K562 (cell line): Measurements from ENCODE around the gene ZRANB1. TPM values are rescaled to one million over a fixed set of nuclear protein-coding genes. Genes with fewer than 3 reads are reported as not detected.

ENCODE experiments used
- ATAC-seq: fragments of 200-7000 bp; cut with Tn5 transposase; 3 replicates; pipeline ENCODE4 v1.9.1; 2020; ENCODE audit warnings: moderate library complexity
- BruUV-seq: library from RNA; stranded (reverse); fragments of 400-500 nt; replicated peaks from 2 replicates; lab custom pipeline; 2021; lab: Mats Ljungman, UMichigan
- CTCF ChIA-PET: fragments of 300-600 bp; formaldehyde crosslinking; extraction: SDS; loops from one replicate; lab custom pipeline; 2021; ENCODE audit warnings: low intra/inter-chr PET ratio; lab: Yijun Ruan, JAX
- POLR2A ChIA-PET: fragments of 300-600, 350-650 bp; sonication (Branson Sonifier 250); formaldehyde crosslinking; extraction: SDS; loops from one replicate; lab custom pipeline; 2021; ENCODE audit warnings: antibody characterized with exemption, inconsistent platforms; lab: Yijun Ruan, JAX
- DNase-seq, 4 experiments: peaks; one replicate each; pipeline versions ENCODE4 v3.0.0 to v3.0.0-alpha.2; 2011 to 2018; ENCODE audit warnings: low spot score in 3 of 4, mixed read lengths in 3 of 4; ENCODE audit errors: extremely low read depth in 1 of 4
- FAIRE-seq: peaks from 2 replicates; lab custom pipeline; 2011; peaks lifted over from hg19 to GRCh38; lab: Jason Lieb, UNC
- H2AFZ ChIP-seq: 2 replicates; pipeline ENCODE4 v1.6.0; 2011; ENCODE audit warnings: low read depth, low read length, control low read depth, inconsistent platforms
- H3K27ac ChIP-seq: fragments of 200-600 bp; 3 replicates; pipeline ENCODE4 v1.8.0; 2011; ENCODE audit warnings: low read depth, mild to moderate bottlenecking, control low read depth, inconsistent platforms, low read length, moderate library complexity, mixed read lengths; ENCODE audit errors: extremely low read depth
- H3K27me3 ChIP-seq, 2 experiments: fragments of 300-600 bp in 1 of 2; 2 replicates in 1 of 2; 3 replicates in 1 of 2; pipeline versions ENCODE4 v1.6.0 to v1.8.0; 2011; ENCODE audit warnings: inconsistent platforms in 2 of 2, low read length in 2 of 2, mild to moderate bottlenecking in 1 of 2, mixed read lengths in 1 of 2, moderate library complexity in 1 of 2; ENCODE audit not compliant: control insufficient read depth in 2 of 2, insufficient read depth in 2 of 2
- H3K36me3 ChIP-seq: fragments of 300-600 bp; 3 replicates; pipeline ENCODE4 v1.8.0; 2011; ENCODE audit warnings: mild to moderate bottlenecking, low read length, inconsistent platforms; ENCODE audit not compliant: control insufficient read depth, insufficient read depth
- H3K4me1 ChIP-seq, 2 experiments: fragments of 200-600 bp in 1 of 2; replicated peaks in 1 of 2; 2 replicates in 1 of 2; 3 replicates in 1 of 2; pipeline versions ENCODE4 v1.5.1 to v1.8.0; 2011; ENCODE audit warnings: inconsistent platforms in 2 of 2, low read length in 2 of 2, mild to moderate bottlenecking in 1 of 2, mixed read lengths in 1 of 2, moderate library complexity in 1 of 2; ENCODE audit not compliant: control insufficient read depth in 2 of 2, insufficient read depth in 2 of 2
- H3K4me2 ChIP-seq: 2 replicates; pipeline ENCODE4 v1.6.1; 2011; ENCODE audit warnings: low read length, control low read depth, inconsistent platforms, mixed read lengths; ENCODE audit not compliant: insufficient read depth
- H3K4me3 ChIP-seq: fragments of 200-600 bp; sonication (generic), shearing (Covaris generic); 2 replicates; pipeline ENCODE4 v1.5.1; 2016; ENCODE audit warnings: control low read depth, inconsistent platforms
- H3K79me2 ChIP-seq: fragments of 200-600 bp; 3 replicates; pipeline ENCODE4 v1.8.0; 2011; ENCODE audit warnings: low read length, inconsistent platforms; ENCODE audit not compliant: control insufficient read depth, insufficient read depth
- H3K9ac ChIP-seq, 2 experiments: 2 replicates each; pipeline versions ENCODE4 v1.6.0 to v1.6.1; 2011; ENCODE audit warnings: low read depth in 2 of 2, low read length in 2 of 2, control low read depth in 1 of 2, inconsistent platforms in 1 of 2, mild to moderate bottlenecking in 1 of 2, mixed read lengths in 1 of 2; ENCODE audit not compliant: insufficient read depth in 1 of 2
- H3K9me1 ChIP-seq: one replicate; pipeline ENCODE4 v1.6.0; 2011; ENCODE audit warnings: inconsistent platforms, mild to moderate bottlenecking, low read length, moderate library complexity; ENCODE audit not compliant: control insufficient read depth, insufficient read depth
- H3K9me3 ChIP-seq: replicated peaks from 2 replicates; pipeline ENCODE4 v1.5.1; 2011; ENCODE audit warnings: low read depth, low read length, inconsistent platforms; ENCODE audit not compliant: control insufficient read depth, insufficient read depth
- H4K20me1 ChIP-seq: replicated peaks from 2 replicates; pipeline ENCODE4 v1.6.1; 2011; ENCODE audit warnings: low read length, inconsistent platforms, mixed read lengths; ENCODE audit not compliant: control insufficient read depth, insufficient read depth
- CEBPB ChIP-seq: fragments of 450-650 bp; IDR thresholded peaks from 2 replicates; pipeline ENCODE4 v1.6.1; 2016; ENCODE audit warnings: missing genetic modification characterization, missing compliant biosample characterization
- CHCHD3 ChIP-seq: fragments of 250-450 bp; sonication (Bioruptor Pico); IDR thresholded peaks from 2 replicates; pipeline ENCODE4 v2.1.2; 2022; ENCODE audit warnings: mild to moderate bottlenecking
- CHD2 ChIP-seq: IDR thresholded peaks from 2 replicates; pipeline ENCODE4 v1.6.1; 2011; ENCODE audit warnings: low read depth, low read length
- KAT7 ChIP-seq: sonication (generic); formaldehyde crosslinking; IDR thresholded peaks from 2 replicates; pipeline ENCODE4 v1.8.0; 2022; ENCODE audit warnings: missing genetic modification reagents, mild to moderate bottlenecking, borderline replicate concordance
- MAFG ChIP-seq: fragments of 450-650 bp; conservative IDR thresholded peaks from 2 replicates; pipeline ENCODE4 v1.6.1; 2016; ENCODE audit warnings: missing genetic modification characterization, missing compliant biosample characterization
- MYNN ChIP-seq, 2 experiments: sonication (generic); formaldehyde crosslinking in 1 of 2; IDR thresholded peaks; 2 replicates each; pipeline versions ENCODE4 v1.5.0 to v1.6.1; 2016 to 2020; ENCODE audit warnings: antibody characterized with exemption in 1 of 2, missing genetic modification reagents in 1 of 2
- POLR2AphosphoS5 ChIP-seq: IDR thresholded peaks from 2 replicates; pipeline ENCODE4 v1.6.1; 2011; ENCODE audit warnings: mild to moderate bottlenecking, low read depth, low read length, moderate library complexity; ENCODE audit not compliant: control insufficient read depth, insufficient read depth
- SMARCB1 ChIP-seq: IDR thresholded peaks from 2 replicates; pipeline ENCODE4 v1.6.1; 2011; ENCODE audit warnings: improper control_type of control experiment, low read depth; ENCODE audit not compliant: insufficient read length
- TEAD4 ChIP-seq, 2 experiments: sonication (generic) in 1 of 2; formaldehyde crosslinking in 1 of 2; IDR thresholded peaks; 2 replicates each; pipeline versions ENCODE4 v1.6.1 to v1.8.0; 2012 to 2022; ENCODE audit warnings: borderline replicate concordance in 1 of 2, inconsistent platforms in 1 of 2, low read length in 1 of 2, mild to moderate bottlenecking in 1 of 2, missing genetic modification reagents in 1 of 2
- TGIF2 ChIP-seq: sonication (generic); formaldehyde crosslinking; IDR thresholded peaks from 2 replicates; pipeline ENCODE4 v1.8.1; 2022; ENCODE audit warnings: mild to moderate bottlenecking, missing genetic modification reagents, moderate library complexity
- ZFP91 ChIP-seq: sonication (generic); formaldehyde crosslinking; IDR thresholded peaks from 2 replicates; pipeline ENCODE4 v1.8.0; 2022; ENCODE audit warnings: mild to moderate bottlenecking, missing genetic modification reagents
- ZNF507 ChIP-seq: conservative IDR thresholded peaks from 2 replicates; pipeline ENCODE4 v1.6.1; 2017; ENCODE audit warnings: missing genetic modification characterization, missing compliant biosample characterization
- WGBS: fragments of 100-300 bp; shearing (Covaris generic); methylation state at CpG from one replicate; pipeline ENCODE4 v1.1.6; 2016; ENCODE audit warnings: low coverage, mixed read lengths; ENCODE audit not compliant: insufficient coverage; ENCODE audit errors: missing lambda C conversion rate; 5-methylcytosine and 5-hydroxymethylcytosine counted together
- in situ Hi-C: fragments of 300-500 bp; cut with MboI; formaldehyde crosslinking; loops from 4 replicates; pipeline ENCODE4 v1.15.0; 2018; ENCODE audit warnings: inconsistent platforms, mixed read lengths
- intact Hi-C: fragments of 100-400 bp; cut with micrococcal nuclease; formaldehyde crosslinking; loops from 2 replicates; pipeline ENCODE4 v1.14.2; 2022
- polyA plus RNA-seq, 8 experiments: library from polyadenylated mRNA; depleted of rRNA in 4 of 8; stranded (reverse) in 5 of 8; unstranded in 3 of 8; fragments of >200 nt; fragmentation: Nextera tagmentation in 2 of 8; fragmentation: Illumina TruSeq in 1 of 8; extraction: Ambion mirVana in 2 of 8; extraction: Trizol in 1 of 8; gene quantifications; 2 replicates each; pipeline versions ENCODE4 v1.2.1 to v1.2.3, GENCODE V29; 2011 to 2014; ENCODE audit warnings: inconsistent platforms in 1 of 8, missing spikeins in 1 of 8
- total RNA-seq, 7 experiments: library from RNA; depleted of rRNA in 6 of 7; stranded (reverse); fragments of >200 nt in 6 of 7; fragmentation: Illumina TruSeq in 2 of 7; extraction: Trizol in 2 of 7; gene quantifications; 2 replicates each; pipeline versions ENCODE4 v1.2.1 to v1.2.3, GENCODE V29; 2011 to 2021; ENCODE audit warnings: low replicate concordance in 1 of 7
- TF ChIP-seq, protein P1 (sequence below): fragments of 250-450 bp; sonication (Bioruptor Pico); IDR thresholded peaks from 2 replicates; pipeline ENCODE4 v1.9.0; 2021; ENCODE audit warnings: mild to moderate bottlenecking, inconsistent platforms
- TF ChIP-seq, protein P2 (sequence below): fragments of 250-450 bp; sonication (Bioruptor Pico); IDR thresholded peaks from 2 replicates; pipeline ENCODE4 v1.5.0; 2020; ENCODE audit warnings: mild to moderate bottlenecking

The ZRANB1 gene
- total and polyA plus RNA-seq, 9 of the 15 experiments (the other 6 are each of a cell fraction or from before 2014, with no cell fraction given): 0.07 to 1.1 (median 0.64) TPM

DNA sequence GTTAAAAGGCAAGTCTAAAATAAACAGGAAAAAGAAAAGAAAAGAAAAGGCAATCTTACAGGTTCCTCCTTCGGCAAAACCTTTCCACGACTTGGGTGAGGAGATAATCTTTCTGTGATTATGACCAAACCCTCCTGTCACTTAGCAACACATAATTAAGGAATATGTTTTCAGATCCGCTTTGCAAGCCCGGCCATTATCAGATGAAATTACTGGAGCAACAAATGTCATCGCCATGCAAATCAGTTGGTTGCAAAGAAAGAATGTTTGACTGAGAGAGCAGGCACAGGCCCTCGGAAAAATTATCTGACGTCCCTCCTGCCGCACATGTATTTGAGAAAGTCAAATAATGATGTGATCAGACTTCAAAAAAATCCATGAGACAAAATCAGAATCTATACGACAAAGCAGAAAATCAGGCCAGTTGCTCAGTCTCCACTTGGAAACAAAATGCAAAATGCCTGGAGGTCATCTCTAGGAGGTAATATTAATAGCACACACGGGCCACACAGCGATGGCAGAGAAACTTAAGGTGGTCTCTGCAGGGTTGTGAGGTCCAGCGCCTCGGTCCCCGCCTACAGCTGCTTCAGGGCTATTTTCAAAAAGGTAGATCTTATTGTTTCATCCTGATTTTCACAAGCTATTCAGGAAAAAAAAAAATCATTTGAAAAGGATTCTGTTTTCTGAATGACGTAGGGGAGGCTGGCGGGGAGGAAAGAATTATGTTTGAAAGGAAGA lies 82.7 kb downstream of the ZRANB1 start:
- ChIA-PET CTCF (no interaction called here), POLR2A (no interaction called here)

More for the DNA sequence above, 82.7 kb downstream of the ZRANB1 start:
- TF ChIP-seq, protein P1, sequence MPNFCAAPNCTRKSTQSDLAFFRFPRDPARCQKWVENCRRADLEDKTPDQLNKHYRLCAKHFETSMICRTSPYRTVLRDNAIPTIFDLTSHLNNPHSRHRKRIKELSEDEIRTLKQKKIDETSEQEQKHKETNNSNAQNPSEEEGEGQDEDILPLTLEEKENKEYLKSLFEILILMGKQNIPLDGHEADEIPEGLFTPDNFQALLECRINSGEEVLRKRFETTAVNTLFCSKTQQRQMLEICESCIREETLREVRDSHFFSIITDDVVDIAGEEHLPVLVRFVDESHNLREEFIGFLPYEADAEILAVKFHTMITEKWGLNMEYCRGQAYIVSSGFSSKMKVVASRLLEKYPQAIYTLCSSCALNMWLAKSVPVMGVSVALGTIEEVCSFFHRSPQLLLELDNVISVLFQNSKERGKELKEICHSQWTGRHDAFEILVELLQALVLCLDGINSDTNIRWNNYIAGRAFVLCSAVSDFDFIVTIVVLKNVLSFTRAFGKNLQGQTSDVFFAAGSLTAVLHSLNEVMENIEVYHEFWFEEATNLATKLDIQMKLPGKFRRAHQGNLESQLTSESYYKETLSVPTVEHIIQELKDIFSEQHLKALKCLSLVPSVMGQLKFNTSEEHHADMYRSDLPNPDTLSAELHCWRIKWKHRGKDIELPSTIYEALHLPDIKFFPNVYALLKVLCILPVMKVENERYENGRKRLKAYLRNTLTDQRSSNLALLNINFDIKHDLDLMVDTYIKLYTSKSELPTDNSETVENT: no peak
- TF ChIP-seq MAFG (tag) (no peak), KAT7 (CRISPR knock-in tag) (no peak), ZFP91 (CRISPR knock-in tag) (no peak), CHD2 (no peak), CEBPB (no peak), TGIF2 (CRISPR knock-in tag) (no peak), TEAD4 (IDR thresholded peaks at IDR 0.05; ENCODE audit: low read length) (no peak), TEAD4 (CRISPR knock-in tag; IDR thresholded peaks at IDR 0.05; ENCODE audit: borderline replicate concordance) (no peak), CHCHD3 (CRISPR knock-in tag) (no peak), ZNF507 (tag) (no peak), MYNN (IDR thresholded peaks at IDR 0.05) (no peak), MYNN (CRISPR knock-in tag; IDR thresholded peaks at IDR 0.05) (no peak), SMARCB1 (no peak), POLR2AphosphoS5 (no peak)
- TF ChIP-seq, protein P2, sequence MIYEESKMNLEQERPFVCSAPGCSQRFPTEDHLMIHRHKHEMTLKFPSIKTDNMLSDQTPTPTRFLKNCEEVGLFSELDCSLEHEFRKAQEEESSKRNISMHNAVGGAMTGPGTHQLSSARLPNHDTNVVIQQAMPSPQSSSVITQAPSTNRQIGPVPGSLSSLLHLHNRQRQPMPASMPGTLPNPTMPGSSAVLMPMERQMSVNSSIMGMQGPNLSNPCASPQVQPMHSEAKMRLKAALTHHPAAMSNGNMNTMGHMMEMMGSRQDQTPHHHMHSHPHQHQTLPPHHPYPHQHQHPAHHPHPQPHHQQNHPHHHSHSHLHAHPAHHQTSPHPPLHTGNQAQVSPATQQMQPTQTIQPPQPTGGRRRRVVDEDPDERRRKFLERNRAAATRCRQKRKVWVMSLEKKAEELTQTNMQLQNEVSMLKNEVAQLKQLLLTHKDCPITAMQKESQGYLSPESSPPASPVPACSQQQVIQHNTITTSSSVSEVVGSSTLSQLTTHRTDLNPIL: no peak
- intact Hi-C loops (no loop called here), in situ Hi-C loops (loop anchor here (25.0 kb wide), 1 partner anchor 762 kb away; no protein-coding TSS in a partner anchor)
- no CpG with 5 or more reads among the region's 16 CpGs for WGBS
- Histone ChIP-seq H3K9me3 (no peaks in the 10 kb centered on the region), H3K27me3 (no peaks in the 10 kb centered on the region), H3K4me3 (no peak overlapping the region), H3K4me2 (no peak overlapping the region), H3K9me1 (no peaks in the 10 kb centered on the region), H3K36me3 (no peaks in the 10 kb centered on the region), H2AFZ (no peak overlapping the region), H4K20me1 (no peaks in the 10 kb centered on the region), H3K4me1 (no peaks in the 10 kb centered on the region), H3K27ac (no peak overlapping the region), H3K9ac (no peak overlapping the region), H3K79me2 (no peaks in the 10 kb centered on the region)
- no peak for DNase-seq
- ATAC-seq: no peak
- FAIRE-seq: no peak
- no TSS peak for BruUV-seq
